G401 (cell line): ENCODE data around the gene PLEKHS1. TPM values are rescaled to one million over a fixed set of nuclear protein-coding genes. Genes with fewer than 3 reads are reported as not detected.

ENCODE experiments used
- total RNA-seq: library from RNA; depleted of rRNA; stranded (reverse); fragments of >200 nt; shearing (Covaris generic); gene quantifications from 2 replicates; pipeline ENCODE4 v1.2.3, GENCODE V29; 2014; rRNA removed

The PLEKHS1 gene
- total RNA-seq, 1 experiment from 2014 or later: not detected

Other genes starting within 250 kb of the PLEKHS1 start
- not detected in 2 replicates for gene HABP2, start 198.6 kb upstream of the PLEKHS1 start, total RNA-seq
- gene NRAP, start 87.6 kb upstream of the PLEKHS1 start, total RNA-seq: not detected in 2 replicates
- 13.0 and 15.5 TPM in 2 replicates for gene CASP7, start 71.8 kb upstream of the PLEKHS1 start, total RNA-seq
- 8.2 and 8.4 TPM in 2 replicates for gene DCLRE1A, start 102.4 kb downstream of the PLEKHS1 start, total RNA-seq
- gene NHLRC2, start 103.0 kb downstream of the PLEKHS1 start, total RNA-seq: 12.3 and 21.0 TPM in 2 replicates